Upper lobe of right lung (tissue), 1 donor: Measurements from ENCODE around the gene ABLIM3. TPM values are rescaled to one million over a fixed set of nuclear protein-coding genes. Genes with fewer than 3 reads are reported as not detected.

Experiments
- ATAC-seq: fragments of 200-7000 bp; cut with Tn5 transposase; one replicate; pipeline ENCODE4 v1.9.1; 2020; ENCODE audit warnings: mild to moderate bottlenecking, moderate library complexity
- DNase-seq: peaks from one replicate; pipeline ENCODE4 v3.0.0-alpha.2; 2020
- H3K27ac ChIP-seq: fragments of 200-600 bp; one replicate; pipeline ENCODE4 v1.8.0; 2022
- H3K27me3 ChIP-seq: fragments of 200-600 bp; one replicate; pipeline ENCODE4 v1.8.0; 2022; ENCODE audit warnings: mild to moderate bottlenecking
- H3K36me3 ChIP-seq: fragments of 200-600 bp; one replicate; pipeline ENCODE4 v1.8.0; 2022
- H3K4me1 ChIP-seq: fragments of 200-600 bp; one replicate; pipeline ENCODE4 v1.8.0; 2022
- H3K4me3 ChIP-seq: fragments of 200-600 bp; one replicate; pipeline ENCODE4 v1.8.0; 2022; ENCODE audit warnings: mild to moderate bottlenecking
- H3K9me3 ChIP-seq: fragments of 200-600 bp; one replicate; pipeline ENCODE4 v1.8.0; 2022
- intact Hi-C: fragments of 100-400 bp; cut with DNase I; formaldehyde crosslinking; loops from one replicate; pipeline ENCODE4 v1.11.0; 2022
- total RNA-seq: library from RNA; stranded (reverse); fragmentation: NEBNext Ultra II Directional; extraction: Animal tissue kit (Norgen Biotek cat#: 25700); gene quantifications from one replicate; pipeline ENCODE4 v1.2.1, GENCODE V29; 2021
- TF ChIP-seq, protein P1 (sequence below): fragments of 200-600 bp; IDR thresholded peaks from one replicate; pipeline ENCODE4 v1.8.0; 2022; ENCODE audit warnings: antibody characterized with exemption
- donor health status: DM: no; HTN: yes; CAD: no; lungs with severe emphysema.

The ABLIM3 gene
- total RNA-seq, 1 donor from 2014 or later: 31.9 TPM

DNA sequence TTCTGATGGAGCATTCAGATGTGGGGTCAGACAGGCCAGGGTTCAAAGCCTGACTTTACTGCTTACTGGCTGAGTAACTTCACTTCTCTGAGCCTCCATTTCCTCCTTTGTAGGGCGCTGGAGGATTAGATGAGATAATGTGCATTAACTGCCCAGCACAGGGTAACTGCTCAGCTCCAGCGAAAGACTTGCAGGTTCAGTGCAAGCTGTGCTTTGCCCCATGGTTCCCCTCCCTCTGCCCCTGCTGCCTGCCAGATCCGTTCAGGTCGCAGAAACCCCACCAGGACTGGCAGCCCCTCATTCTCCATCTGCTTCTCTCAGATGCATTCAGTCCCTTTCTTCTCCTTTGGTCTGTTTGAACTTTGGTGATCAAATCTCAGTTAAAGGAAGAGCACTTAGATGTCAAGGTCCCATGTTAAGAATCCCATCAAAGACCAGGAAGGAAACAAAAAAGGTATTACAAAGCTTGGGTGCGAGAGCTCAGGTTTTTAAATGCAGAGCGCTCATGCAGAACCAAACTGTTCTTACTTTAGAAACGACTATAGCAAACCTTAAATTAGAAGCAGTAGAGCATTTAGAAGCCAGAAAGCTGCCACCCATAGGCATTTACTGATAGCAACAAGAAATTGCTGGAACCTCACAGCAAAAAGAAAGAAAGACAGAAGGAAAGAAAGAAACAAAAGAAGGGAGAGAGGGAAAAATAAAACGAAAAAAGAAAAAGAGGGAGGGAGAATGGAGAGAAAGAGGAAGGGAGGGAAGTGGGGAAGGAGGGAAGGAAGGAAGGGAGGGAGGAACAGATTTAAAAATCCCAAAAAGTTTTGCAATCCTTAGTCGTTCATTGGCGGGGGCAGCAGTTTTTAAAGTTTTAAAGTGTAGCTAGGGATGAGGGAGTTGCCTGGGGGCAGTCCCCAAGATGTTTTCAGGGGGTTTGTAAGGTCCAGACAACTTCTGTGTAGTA is 153.9 kb downstream of the ABLIM3 start:
- TF ChIP-seq, protein P1, sequence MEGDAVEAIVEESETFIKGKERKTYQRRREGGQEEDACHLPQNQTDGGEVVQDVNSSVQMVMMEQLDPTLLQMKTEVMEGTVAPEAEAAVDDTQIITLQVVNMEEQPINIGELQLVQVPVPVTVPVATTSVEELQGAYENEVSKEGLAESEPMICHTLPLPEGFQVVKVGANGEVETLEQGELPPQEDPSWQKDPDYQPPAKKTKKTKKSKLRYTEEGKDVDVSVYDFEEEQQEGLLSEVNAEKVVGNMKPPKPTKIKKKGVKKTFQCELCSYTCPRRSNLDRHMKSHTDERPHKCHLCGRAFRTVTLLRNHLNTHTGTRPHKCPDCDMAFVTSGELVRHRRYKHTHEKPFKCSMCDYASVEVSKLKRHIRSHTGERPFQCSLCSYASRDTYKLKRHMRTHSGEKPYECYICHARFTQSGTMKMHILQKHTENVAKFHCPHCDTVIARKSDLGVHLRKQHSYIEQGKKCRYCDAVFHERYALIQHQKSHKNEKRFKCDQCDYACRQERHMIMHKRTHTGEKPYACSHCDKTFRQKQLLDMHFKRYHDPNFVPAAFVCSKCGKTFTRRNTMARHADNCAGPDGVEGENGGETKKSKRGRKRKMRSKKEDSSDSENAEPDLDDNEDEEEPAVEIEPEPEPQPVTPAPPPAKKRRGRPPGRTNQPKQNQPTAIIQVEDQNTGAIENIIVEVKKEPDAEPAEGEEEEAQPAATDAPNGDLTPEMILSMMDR: no peak
- DNase-seq (no peak), ATAC-seq (no peak)
- Histone ChIP-seq H3K9me3 (no peaks in the 10 kb centered on the region), H3K36me3 (no peaks in the 10 kb centered on the region), H3K27me3 (no peaks in the 10 kb centered on the region), H3K4me1 (peaks cover 13% of the 10 kb centered on the region), H3K4me3 (no peak overlapping the region), H3K27ac (no peak overlapping the region)
- intact Hi-C loops: no loop called here

DNA sequence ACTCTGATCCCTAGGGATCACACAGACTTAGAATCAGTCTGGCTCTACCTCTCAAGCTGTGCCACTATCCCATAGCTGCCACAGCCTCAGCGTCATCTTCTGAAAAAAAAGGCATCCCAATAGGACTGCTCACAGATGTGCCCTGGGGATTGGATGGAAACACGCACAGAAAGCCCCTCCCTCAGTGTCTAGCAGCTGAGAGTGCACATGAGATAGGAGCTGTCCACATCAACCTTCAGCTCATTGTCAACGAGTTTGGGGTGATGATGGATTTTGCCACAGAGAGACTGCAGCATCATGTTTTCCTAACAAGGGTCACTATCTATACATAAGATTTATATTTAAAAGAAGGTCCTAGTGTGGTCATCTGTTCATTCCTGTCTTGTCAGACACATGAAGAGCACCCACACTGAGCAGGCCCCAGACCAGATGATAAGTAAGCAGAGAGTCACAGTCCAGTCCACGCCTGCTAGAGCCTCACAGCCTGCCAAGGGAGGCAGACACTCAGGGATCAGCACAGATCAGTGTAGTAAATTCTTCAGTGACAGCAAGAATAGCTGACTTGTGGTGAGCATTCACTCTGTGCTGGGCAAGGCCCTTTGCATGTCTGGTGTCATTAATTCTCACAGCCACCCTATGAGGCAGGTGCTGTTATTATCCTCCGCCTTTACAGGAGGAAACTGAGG is 156.2 kb downstream of the ABLIM3 start:
- no peak overlapping the region for H3K4me3 ChIP-seq
- intact Hi-C loops: no loop called here
- H3K27me3 ChIP-seq: no peaks in the 10 kb centered on the region
- peak overlapping the region; percentile 8 for H3K27ac ChIP-seq
- no peaks in the 10 kb centered on the region for H3K9me3 ChIP-seq
- TF ChIP-seq, protein P1: no peak
- ATAC-seq (no peak), DNase-seq (no peak)
- H3K4me1 ChIP-seq: peaks cover 17% of the 10 kb centered on the region
- H3K36me3 ChIP-seq: no peaks in the 10 kb centered on the region

DNA sequence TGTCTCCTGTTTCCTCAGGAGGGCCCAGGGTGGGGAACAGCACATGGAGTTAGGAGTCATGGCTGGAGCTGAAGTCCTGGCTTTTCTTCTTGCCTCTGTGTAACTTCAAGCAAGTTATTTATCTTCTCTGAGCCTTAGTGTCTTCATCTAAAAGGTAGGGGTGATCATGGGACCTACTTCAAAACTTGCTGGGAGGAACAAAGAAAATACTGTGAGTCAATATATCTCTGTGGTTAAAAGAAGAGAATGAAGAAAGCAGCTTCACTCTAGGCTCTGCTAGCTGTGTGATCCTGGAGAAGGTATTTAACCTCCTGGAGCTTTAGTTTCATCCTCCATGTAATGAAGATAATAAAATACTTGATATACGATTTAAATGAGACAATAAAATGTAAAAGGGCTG is 156.9 kb downstream of the ABLIM3 start:
- peaks cover 17% of the 10 kb centered on the region for H3K4me1 ChIP-seq
- no peaks in the 10 kb centered on the region for H3K9me3 ChIP-seq
- intact Hi-C loops: no loop called here
- TF ChIP-seq, protein P1: no peak
- no peak overlapping the region for H3K4me3 ChIP-seq
- no peaks in the 10 kb centered on the region for H3K27me3 ChIP-seq
- no peak overlapping the region for H3K27ac ChIP-seq
- no peaks in the 10 kb centered on the region for H3K36me3 ChIP-seq
- no peak for ATAC-seq
- no peak for DNase-seq

DNA sequence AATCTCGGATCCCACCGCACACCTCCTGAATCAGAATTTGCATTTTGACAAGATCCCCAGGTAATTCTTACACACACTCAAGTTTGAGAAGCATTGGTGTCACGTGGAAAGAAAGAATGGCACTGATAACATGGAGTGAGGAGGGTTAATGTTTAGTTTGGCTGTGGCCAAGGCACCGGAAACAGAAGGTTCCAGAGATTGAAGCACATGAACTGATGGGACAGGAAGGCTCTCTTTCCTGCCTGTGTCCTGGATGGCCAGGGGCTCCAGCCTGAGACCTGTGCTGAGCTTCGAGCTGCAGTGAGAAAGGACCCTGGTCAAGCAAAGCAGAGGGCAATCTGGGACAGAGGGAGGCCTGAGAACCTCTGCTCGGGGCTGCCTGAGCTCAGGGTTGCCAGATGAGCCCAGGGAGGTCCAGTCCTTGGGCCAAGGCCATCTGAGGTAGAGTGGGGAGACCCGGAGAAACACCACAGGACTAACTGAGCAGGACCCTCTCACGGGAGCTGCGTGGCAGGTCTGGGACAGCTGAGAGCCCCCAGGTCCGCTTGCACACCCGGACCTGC is 157.6 kb downstream of the ABLIM3 start:
- H3K9me3 ChIP-seq: no peaks in the 10 kb centered on the region
- TF ChIP-seq, protein P1: no peak
- H3K36me3 ChIP-seq: no peaks in the 10 kb centered on the region
- intact Hi-C loops: no loop called here
- DNase-seq: no peak
- ATAC-seq: peak; percentile 58
- H3K27me3 ChIP-seq: no peaks in the 10 kb centered on the region
- peaks cover 17% of the 10 kb centered on the region for H3K4me1 ChIP-seq
- peak overlapping the region; percentile 71 for H3K27ac ChIP-seq
- no peak overlapping the region for H3K4me3 ChIP-seq

DNA sequence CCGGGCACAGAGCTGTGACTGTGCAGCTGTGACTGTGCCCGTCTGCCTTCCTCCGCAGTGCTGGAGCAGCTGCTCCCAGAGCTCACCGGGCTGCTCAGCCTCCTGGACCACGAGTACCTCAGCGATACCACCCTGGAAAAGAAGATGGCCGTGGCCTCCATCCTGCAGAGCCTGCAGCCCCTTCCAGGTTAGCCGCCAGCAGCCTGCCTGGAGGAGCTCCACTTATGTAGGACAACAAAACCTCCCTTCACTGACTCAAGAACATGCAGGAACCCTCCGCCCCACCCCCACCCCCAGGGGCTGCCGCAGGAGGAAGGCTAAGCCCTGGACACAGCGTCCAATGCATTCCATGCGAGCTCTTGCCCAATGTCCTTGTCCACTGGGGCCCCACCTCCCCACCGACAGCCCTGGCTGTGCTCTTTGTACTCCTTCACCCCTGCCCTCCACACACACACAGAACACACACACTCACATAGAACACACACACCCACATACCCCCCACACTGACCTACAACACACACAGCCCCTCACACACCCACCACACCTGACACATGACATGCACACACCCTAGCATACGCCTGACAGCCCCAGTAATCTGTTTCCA is 158.3 kb downstream of the ABLIM3 start:
- DNase-seq (no peak), ATAC-seq (peak; percentile 54)
- intact Hi-C loops: no loop called here
- TF ChIP-seq, protein P1: no peak
- H3K4me3 ChIP-seq: no peak overlapping the region
- no peaks in the 10 kb centered on the region for H3K27me3 ChIP-seq
- no peaks in the 10 kb centered on the region for H3K9me3 ChIP-seq
- peak overlapping the region; percentile 71 for H3K27ac ChIP-seq
- no peaks in the 10 kb centered on the region for H3K36me3 ChIP-seq
- peaks cover 17% of the 10 kb centered on the region for H3K4me1 ChIP-seq
